ENCODE results near the gene ABHD2. TPM values are rescaled to one million over a fixed set of nuclear protein-coding genes. Genes with fewer than 3 reads are reported as not detected.

The ABHD2 gene
- total RNA-seq, 6 experiments from 2014 or later: 43.1 to 63.5 (median 51.8) TPM

DNA sequence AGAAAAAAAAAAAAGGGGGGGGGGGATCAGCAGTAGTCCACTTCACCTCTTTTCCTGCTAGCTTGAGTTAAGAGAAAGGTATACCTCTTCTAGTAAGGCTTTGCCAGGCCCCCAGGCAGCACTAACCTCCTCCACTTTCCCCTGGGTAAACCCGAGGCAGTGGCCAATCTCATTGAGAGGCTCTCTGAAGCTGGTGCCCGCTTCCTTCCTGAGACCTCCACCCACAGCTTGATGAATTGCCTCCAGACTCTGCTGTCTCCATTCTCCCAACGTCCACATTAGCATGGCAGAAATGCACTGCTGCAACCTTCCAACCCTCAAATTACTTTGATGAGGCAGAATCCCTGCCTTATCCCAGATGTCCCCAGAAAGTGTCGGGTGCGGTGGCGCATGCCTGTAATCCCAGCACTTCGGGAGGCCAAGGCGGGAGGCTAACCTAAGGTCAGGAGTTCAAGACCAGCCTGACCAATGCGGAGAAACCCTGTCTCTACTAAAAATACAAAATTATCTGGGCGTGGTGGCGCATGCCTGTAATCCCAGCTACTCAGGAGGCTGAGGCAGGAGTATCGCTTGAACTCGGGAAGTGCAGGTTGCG is 117.8 kb downstream of the ABHD2 start:
- H3K27ac Mint-ChIP-seq: no peak overlapping the region
- H3K36me3 Mint-ChIP-seq (ENCODE audit: low read depth): no peaks in the 10 kb centered on the region
- H3K4me1 Mint-ChIP-seq (ENCODE audit: low read depth): peaks cover 28% of the 10 kb centered on the region
- DNase-seq: no peak
- H3K27me3 Mint-ChIP-seq (ENCODE audit: insufficient read depth): peaks cover 2% of the 10 kb centered on the region
- H3K9me3 Mint-ChIP-seq: no peaks in the 10 kb centered on the region
- no peak overlapping the region for H3K4me3 Mint-ChIP-seq
- TF ChIP-seq, protein P1, sequence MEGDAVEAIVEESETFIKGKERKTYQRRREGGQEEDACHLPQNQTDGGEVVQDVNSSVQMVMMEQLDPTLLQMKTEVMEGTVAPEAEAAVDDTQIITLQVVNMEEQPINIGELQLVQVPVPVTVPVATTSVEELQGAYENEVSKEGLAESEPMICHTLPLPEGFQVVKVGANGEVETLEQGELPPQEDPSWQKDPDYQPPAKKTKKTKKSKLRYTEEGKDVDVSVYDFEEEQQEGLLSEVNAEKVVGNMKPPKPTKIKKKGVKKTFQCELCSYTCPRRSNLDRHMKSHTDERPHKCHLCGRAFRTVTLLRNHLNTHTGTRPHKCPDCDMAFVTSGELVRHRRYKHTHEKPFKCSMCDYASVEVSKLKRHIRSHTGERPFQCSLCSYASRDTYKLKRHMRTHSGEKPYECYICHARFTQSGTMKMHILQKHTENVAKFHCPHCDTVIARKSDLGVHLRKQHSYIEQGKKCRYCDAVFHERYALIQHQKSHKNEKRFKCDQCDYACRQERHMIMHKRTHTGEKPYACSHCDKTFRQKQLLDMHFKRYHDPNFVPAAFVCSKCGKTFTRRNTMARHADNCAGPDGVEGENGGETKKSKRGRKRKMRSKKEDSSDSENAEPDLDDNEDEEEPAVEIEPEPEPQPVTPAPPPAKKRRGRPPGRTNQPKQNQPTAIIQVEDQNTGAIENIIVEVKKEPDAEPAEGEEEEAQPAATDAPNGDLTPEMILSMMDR (IDR thresholded peaks at IDR 0.05): no peak

DNA sequence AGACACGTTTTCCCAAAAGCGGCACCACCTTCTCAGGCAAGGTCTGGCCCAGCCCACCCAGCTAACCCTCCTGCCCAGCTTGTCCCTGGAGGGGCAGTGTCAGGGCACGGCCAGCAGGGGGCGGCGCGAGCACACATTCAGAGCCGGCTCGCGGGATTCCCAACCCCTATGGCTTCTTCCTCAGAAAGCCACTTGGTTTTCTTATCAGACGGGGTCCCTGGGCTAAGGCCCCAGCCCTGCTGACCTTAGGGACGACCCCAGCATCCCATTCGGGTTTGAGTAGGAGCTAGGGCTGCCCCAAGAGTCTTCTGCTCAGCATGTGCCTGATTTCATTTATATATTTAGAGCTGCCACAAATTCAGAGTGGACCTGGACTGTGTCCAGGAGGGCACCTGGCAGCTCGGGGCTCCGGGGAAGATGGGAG is 118.7 kb downstream of the ABHD2 start:
- H3K27me3 Mint-ChIP-seq (ENCODE audit: insufficient read depth): peaks cover 7% of the 10 kb centered on the region
- peaks cover 24% of the 10 kb centered on the region for H3K4me1 Mint-ChIP-seq (ENCODE audit: low read depth)
- peak overlapping the region; percentile 63 for H3K4me3 Mint-ChIP-seq
- no peaks in the 10 kb centered on the region for H3K36me3 Mint-ChIP-seq (ENCODE audit: low read depth)
- DNase-seq: peak; percentile 48
- TF ChIP-seq, protein P1 (IDR thresholded peaks at IDR 0.05): peak; percentile 99
- H3K27ac Mint-ChIP-seq: no peak overlapping the region; the same call in 1 of the 2 replicates
- H3K9me3 Mint-ChIP-seq: no peaks in the 10 kb centered on the region

DNA sequence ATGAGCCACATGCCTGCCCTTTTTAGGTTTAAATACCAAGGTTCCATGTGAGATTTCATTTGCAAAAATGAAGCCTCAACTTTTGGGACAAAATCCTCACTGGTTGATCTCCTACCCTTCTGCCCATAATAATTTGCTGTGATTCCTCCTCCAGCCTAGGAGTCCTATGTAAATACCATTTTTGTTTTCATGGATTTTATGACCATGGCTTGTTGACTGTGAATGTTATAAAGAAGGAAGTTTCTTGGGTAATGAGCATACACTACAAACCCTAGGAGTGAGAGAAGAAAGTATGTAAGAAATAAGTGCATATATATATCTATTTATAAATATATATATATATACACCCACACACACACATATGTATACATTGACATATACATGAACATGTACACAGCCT is 120.0 kb downstream of the ABHD2 start:
- TF ChIP-seq, protein P1 (IDR thresholded peaks at IDR 0.05): no peak
- no peaks in the 10 kb centered on the region for H3K9me3 Mint-ChIP-seq
- no peak overlapping the region for H3K27ac Mint-ChIP-seq
- H3K36me3 Mint-ChIP-seq (ENCODE audit: low read depth): no peaks in the 10 kb centered on the region
- DNase-seq: no peak
- H3K27me3 Mint-ChIP-seq (ENCODE audit: insufficient read depth): peaks cover 7% of the 10 kb centered on the region
- no peak overlapping the region for H3K4me3 Mint-ChIP-seq
- peaks cover 24% of the 10 kb centered on the region for H3K4me1 Mint-ChIP-seq (ENCODE audit: low read depth)

DNA sequence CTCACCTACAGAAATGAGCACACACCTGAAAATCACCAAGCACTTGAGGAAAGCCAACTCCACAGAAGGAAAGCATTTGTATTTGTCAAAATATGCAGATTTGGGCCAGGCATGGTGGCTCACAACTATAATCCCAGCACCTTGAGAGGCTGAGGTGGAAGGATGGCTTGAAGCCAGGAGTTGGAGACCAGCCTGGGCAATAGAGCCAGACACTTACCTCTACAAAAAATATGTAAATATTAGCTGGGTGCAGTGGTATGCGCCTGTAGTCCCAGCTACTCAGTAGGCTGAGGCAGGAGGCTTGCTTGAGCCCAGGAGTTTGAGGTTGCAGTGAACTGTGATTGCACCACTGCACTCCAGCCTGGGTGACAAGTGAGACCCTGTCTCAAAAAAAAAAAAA is 120.8 kb downstream of the ABHD2 start:
- DNase-seq: no peak
- H3K27me3 Mint-ChIP-seq (ENCODE audit: insufficient read depth): peaks cover 10% of the 10 kb centered on the region
- H3K36me3 Mint-ChIP-seq (ENCODE audit: low read depth): no peaks in the 10 kb centered on the region
- H3K4me3 Mint-ChIP-seq: no peak overlapping the region
- no peak overlapping the region for H3K27ac Mint-ChIP-seq
- peaks cover 16% of the 10 kb centered on the region for H3K4me1 Mint-ChIP-seq (ENCODE audit: low read depth)
- H3K9me3 Mint-ChIP-seq: no peaks in the 10 kb centered on the region
- TF ChIP-seq, protein P1 (IDR thresholded peaks at IDR 0.05): no peak

DNA sequence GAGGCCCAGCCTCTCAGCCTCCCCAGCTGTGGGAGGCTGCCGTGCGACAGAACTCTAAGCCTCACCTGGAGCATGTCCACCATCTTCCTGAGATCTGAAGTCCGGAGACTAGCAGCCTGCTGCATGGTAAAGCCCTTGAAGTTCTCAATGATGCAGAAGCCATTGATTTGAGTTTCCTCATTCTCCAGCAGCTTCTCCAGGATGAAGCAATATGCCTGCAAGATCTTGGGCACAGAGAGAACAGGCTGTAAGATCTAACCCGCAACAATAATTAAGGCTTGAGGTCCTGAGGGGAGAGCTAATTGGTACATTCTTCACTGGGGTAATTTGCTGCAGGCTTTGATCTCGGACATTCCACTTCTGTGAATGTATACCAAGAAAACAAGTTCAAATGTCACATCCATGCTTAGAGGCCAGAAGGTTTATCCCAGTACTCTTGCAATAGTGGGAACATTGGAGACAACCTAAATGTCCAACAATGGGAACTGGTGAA is 123.5 kb downstream of the ABHD2 start:
- TF ChIP-seq, protein P1 (IDR thresholded peaks at IDR 0.05): no peak
- no peak for DNase-seq
- no peaks in the 10 kb centered on the region for H3K9me3 Mint-ChIP-seq
- H3K36me3 Mint-ChIP-seq (ENCODE audit: low read depth): no peaks in the 10 kb centered on the region
- H3K4me3 Mint-ChIP-seq: no peak overlapping the region
- H3K27ac Mint-ChIP-seq: no peak overlapping the region
- H3K27me3 Mint-ChIP-seq (ENCODE audit: insufficient read depth): peaks cover 25% of the 10 kb centered on the region
- peaks cover 11% of the 10 kb centered on the region for H3K4me1 Mint-ChIP-seq (ENCODE audit: low read depth)

All from HFFc6 (cell line).